ENCODE data around the gene NOTCH3. TPM values are rescaled to one million over a fixed set of nuclear protein-coding genes. Genes with fewer than 3 reads are reported as not detected.

Gene NOTCH3
- total RNA-seq, 4 donors from 2014 or later, result 95.6 to 278 (median 122) TPM

DNA sequence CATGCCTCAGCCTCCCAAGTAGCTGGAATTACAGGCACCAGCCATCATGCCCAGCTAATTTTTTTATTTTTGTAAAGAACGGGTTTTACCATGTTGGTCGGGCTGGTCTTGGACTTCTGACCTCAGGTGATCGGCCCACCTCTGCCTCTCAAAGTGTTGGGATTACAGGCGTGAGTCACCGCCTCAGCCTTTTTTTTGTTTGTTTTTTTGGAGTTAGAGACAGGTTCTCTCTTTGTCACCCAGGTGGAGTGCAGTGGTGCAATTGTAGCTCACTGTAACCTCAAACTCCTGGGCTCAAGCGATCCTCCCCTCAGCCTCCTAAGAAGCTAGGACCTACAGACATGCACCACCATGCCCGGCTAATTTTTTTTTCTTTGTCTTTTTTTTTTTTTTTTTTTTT is 15.6 kb upstream of the NOTCH3 start:
- intact Hi-C loops (cut with DNase I), result no loop called here
- WGBS, 2 donors, result 23 to 64% methylated on average over 7 of the region's 7 CpGs
- TF ChIP-seq, protein P1, sequence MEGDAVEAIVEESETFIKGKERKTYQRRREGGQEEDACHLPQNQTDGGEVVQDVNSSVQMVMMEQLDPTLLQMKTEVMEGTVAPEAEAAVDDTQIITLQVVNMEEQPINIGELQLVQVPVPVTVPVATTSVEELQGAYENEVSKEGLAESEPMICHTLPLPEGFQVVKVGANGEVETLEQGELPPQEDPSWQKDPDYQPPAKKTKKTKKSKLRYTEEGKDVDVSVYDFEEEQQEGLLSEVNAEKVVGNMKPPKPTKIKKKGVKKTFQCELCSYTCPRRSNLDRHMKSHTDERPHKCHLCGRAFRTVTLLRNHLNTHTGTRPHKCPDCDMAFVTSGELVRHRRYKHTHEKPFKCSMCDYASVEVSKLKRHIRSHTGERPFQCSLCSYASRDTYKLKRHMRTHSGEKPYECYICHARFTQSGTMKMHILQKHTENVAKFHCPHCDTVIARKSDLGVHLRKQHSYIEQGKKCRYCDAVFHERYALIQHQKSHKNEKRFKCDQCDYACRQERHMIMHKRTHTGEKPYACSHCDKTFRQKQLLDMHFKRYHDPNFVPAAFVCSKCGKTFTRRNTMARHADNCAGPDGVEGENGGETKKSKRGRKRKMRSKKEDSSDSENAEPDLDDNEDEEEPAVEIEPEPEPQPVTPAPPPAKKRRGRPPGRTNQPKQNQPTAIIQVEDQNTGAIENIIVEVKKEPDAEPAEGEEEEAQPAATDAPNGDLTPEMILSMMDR (IDR thresholded peaks at IDR 0.05), result no peak
- no peaks in the 10 kb centered on the region for H3K9me3 ChIP-seq
- no peak overlapping the region for H3K4me3 ChIP-seq
- H3K27ac ChIP-seq, result peak overlapping the region in 3 of 4 donors; percentile 40 to 48 (median 45)
- H3K4me1 ChIP-seq, result peaks cover 0 to 32% (median 0%) of the 10 kb centered on the region in 3 donors
- no peaks in the 10 kb centered on the region for H3K36me3 ChIP-seq
- peaks cover 0 to 5% (median 0%) of the 10 kb centered on the region in 4 donors for H3K27me3 ChIP-seq
- DNase-seq, result no peak

DNA sequence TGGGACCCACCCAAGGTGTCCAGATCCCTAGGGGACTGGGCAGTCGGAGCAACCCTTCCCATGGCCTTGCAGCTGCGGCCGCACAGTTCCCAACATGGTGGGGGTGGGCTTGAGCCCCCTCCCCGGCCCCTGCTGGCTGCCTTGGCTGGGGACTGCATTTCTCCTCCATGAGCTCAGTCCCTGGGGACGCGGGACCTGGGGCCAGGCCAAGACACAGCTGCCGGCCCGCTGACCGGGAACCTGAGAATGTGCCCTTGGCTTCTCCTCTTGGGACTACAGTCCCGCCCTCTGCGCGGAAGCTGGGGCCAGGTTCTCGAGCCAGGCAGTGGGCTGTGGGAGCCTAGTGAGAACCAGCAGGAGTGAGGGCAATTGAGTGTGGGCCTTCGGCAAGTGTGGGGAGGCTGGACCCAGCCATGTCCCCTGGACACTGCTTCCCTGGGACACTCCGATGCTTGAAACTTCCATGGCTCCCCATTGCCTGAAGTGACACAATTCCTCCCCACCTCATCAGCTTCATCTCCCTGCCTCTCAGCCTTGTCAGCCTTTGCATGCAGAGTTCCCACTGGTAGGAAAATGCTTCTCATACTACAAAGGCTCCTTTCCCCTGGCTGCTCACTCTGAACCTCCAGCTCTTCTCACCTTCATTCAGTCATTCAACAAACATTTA is 13.1 kb upstream of the NOTCH3 start:
- peak overlapping the region in 3 of 4 donors; percentile 42 to 47 (median 42) for H3K27ac ChIP-seq
- intact Hi-C loops (cut with DNase I), result no loop called here
- 85 to 89% methylated on average over 3 of the region's 15 CpGs for WGBS, 2 donors
- peaks cover 0 to 44% (median 9%) of the 10 kb centered on the region in 3 donors for H3K4me1 ChIP-seq
- no peak overlapping the region for H3K4me3 ChIP-seq
- H3K36me3 ChIP-seq, result no peaks in the 10 kb centered on the region
- TF ChIP-seq, protein P1 (IDR thresholded peaks at IDR 0.05), result no peak
- TF ChIP-seq POLR2A (IDR thresholded peaks at IDR 0.05), result no peak
- H3K27me3 ChIP-seq, result peaks cover 0 to 5% (median 0%) of the 10 kb centered on the region in 4 donors
- DNase-seq, result no peak
- no peaks in the 10 kb centered on the region for H3K9me3 ChIP-seq

DNA sequence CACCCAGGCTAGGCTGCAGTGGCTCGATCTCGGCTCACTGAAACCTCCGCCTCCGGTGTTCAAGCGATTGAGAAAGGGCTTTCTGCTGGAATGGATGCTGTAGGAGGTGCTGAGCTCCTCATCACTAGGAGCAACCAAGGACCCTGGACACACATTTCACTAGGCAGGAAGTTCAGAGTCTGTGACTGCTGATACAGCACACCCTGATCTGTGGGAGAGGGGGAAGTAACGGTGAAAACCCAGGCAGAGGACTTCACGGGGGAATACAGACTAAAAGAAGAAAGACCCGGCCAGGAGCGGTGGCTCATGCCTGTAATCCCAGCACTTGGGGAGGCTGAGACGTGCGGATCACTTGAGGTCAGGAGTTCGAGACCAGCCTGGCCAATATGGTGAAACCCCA is 11.9 kb upstream of the NOTCH3 start:
- H3K4me3 ChIP-seq, result no peak overlapping the region
- H3K27me3 ChIP-seq, result peaks cover 0 to 5% (median 0%) of the 10 kb centered on the region in 4 donors
- TF ChIP-seq POLR2A (IDR thresholded peaks at IDR 0.05), result no peak
- TF ChIP-seq, protein P1 (IDR thresholded peaks at IDR 0.05), result no peak
- DNase-seq, result no peak
- H3K36me3 ChIP-seq, result no peaks in the 10 kb centered on the region
- H3K9me3 ChIP-seq, result no peaks in the 10 kb centered on the region
- intact Hi-C loops (cut with DNase I), result no loop called here
- H3K4me1 ChIP-seq, result peaks cover 0 to 44% (median 9%) of the 10 kb centered on the region in 3 donors
- 83 to 86% methylated on average over 7 to 8 of the region's 12 CpGs for WGBS, 2 donors
- H3K27ac ChIP-seq, result no peak overlapping the region

DNA sequence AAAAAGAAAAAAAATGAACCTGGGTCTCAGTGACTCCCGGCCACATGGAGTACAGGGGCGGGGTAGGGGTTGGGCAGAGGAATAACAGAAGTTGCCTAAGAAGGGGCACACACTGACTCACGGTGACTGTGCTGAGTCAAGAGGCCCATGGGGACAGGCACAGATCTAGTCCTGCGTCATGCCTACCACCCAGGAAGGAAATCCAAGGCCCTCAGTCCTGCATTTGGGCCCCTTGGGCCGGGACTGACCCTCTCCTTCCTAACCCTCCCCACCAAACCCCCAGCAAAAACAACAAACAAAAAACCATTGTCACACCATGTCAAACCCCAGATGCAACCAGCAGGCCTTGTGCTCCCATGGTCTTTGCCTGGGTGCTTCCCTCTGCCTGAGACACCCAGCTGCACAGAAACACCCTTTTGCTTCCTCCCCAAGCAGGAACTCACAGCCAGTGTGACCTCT is 9.6 kb upstream of the NOTCH3 start:
- TF ChIP-seq, protein P1 (IDR thresholded peaks at IDR 0.05), result no peak
- no peak for TF ChIP-seq POLR2A (IDR thresholded peaks at IDR 0.05)
- WGBS, 2 donors, result 38 to 51% methylated on average over 5 of the region's 5 CpGs
- no peaks in the 10 kb centered on the region for H3K36me3 ChIP-seq
- H3K27ac ChIP-seq, result peak overlapping the region; percentile 75 to 82 (median 78)
- H3K4me3 ChIP-seq, result no peak overlapping the region
- H3K9me3 ChIP-seq, result no peaks in the 10 kb centered on the region
- H3K4me1 ChIP-seq, result peaks cover 0 to 25% (median 9%) of the 10 kb centered on the region in 3 donors
- H3K27me3 ChIP-seq, result peaks cover 0 to 5% (median 0%) of the 10 kb centered on the region in 4 donors
- no peak for DNase-seq
- intact Hi-C loops (cut with DNase I), result no loop called here

DNA sequence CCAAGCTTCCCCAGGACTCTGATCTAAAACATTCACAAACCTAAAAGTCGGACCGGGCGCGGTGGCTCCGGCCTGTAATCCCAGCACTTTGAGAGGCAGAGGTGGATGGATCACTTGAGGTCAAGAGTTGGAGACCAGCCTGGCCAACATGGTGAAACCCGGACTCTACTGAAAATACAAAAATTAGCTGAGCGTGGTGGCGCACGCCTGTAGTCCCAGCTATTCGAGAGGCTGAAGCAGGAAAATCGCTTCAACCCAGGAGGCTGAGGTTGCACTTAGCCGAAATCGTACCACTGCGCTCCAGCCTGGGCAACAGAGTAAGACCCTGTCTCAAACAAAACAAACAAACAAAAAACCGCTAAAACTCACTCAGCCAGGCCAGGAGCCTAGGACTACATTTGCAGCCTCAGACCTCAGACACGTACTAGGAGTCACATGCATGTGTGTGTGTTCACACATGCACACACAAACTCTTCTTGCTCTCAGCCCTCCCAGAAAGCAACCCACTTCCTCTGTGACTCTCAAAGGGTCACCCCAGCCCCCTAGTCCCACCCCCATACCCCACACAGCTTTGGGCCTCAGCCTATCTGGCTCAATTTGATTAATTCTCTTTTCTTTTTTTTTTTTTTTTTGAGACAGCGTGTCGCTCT is 704 bp upstream of the NOTCH3 start:
- Histone ChIP-seq H3K4me1 (peaks cover 23 to 50% (median 35%) of the 10 kb centered on the region in 3 donors), H3K27ac (peak overlapping the region; percentile 90 to 98 (median 96)), H3K4me3 (peak overlapping the region in 3 of 4 donors; percentile 71 to 80 (median 79)), H3K36me3 (peaks cover 0 to 12% (median 0%) of the 10 kb centered on the region in 3 donors), H3K9me3 (no peaks in the 10 kb centered on the region), H3K27me3 (peaks cover 0 to 49% (median 0%) of the 10 kb centered on the region in 4 donors)
- TF ChIP-seq, protein P1 (IDR thresholded peaks at IDR 0.05), result no peak
- TF ChIP-seq POLR2A (IDR thresholded peaks at IDR 0.05), result no peak
- no peak for DNase-seq
- intact Hi-C loops (cut with DNase I), result no loop called here
- 93 to 94% methylated on average over 13 to 18 of the region's 18 CpGs for WGBS, 2 donors
